ENCODE measurements around the gene COL27A1. TPM values are rescaled to one million over a fixed set of nuclear protein-coding genes. Genes with fewer than 3 reads are reported as not detected.

Gene COL27A1
- total and polyA plus RNA-seq, 2 donors (not counting 1 experiment from before 2014, with no cell fraction given) = 0.16 to 0.27 TPM

DNA sequence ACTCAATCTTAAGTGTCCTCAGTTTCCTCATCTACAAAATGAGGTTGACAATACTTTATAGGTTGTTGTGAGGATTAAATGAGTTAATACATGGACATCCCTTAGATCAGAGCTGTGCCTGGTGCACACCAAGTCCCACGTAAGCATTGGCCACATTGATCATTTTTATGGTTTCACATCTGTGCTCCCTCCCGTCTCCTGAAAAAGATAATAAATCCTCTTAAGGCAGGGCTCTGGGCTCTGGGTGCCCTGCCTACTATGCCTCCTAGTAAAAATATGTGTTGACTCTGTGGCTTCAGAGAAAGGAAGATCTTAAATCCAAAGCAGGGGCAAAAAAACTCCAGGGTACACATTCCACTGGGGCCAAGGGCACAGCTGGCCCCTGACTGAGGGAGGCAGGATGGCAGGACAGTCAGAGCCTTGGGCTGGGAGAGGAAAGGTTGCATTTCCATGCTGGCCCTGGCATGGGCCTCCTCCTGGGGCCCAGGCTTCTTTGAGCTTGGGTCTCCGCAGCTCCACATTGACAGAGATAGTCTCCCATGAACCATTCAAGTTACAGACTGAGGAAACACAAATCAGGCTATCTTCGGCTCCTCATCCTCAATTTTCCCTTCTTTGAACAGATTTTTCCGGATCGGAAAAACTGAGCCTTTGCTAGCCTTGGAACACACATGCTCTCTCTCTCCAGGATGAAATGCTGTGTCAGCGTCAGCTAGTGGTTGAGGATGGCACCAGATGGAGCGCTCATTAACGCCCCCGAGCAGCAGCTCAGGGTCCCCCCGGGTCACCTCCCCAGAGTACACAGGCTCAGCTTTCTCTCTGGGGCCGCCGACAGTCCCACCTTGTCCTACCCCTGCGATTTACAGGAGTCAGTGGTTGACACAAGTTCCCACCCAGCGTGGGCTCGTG is 33.9 kb upstream of the COL27A1 start:
- 87% methylated on average over 13 of the region's 16 CpGs for WGBS (ENCODE audit: insufficient coverage)
- Histone ChIP-seq H2AFZ (ENCODE audit: insufficient read depth, low read depth, low read length, poor library complexity, severe bottlenecking) (no peak overlapping the region), H3K4me1 (ENCODE audit: control insufficient read depth in 2 of 2, insufficient read depth in 2 of 2, low read length in 2 of 2) (no peaks in the 10 kb centered on the region), H3K27me3 (replicated peaks in 1 of 4; ENCODE audit: control extremely low read depth in 1 of 4, control insufficient read depth in 3 of 4, insufficient read depth in 4 of 4, low read length in 3 of 4) (peaks cover 0 to 4% (median 0%) of the 10 kb centered on the region in 4 experiments), H3K36me3 (replicated peaks in 1 of 2; ENCODE audit: control extremely low read depth in 1 of 2, control insufficient read depth in 1 of 2, extremely low read depth in 1 of 2, insufficient read depth in 2 of 2, low read length in 1 of 2) (no peaks in the 10 kb centered on the region), H3K4me2 (replicated peaks; ENCODE audit: low read depth, low read length, poor library complexity, severe bottlenecking) (no peak overlapping the region), H3K9me3 (ENCODE audit: control extremely low read depth in 1 of 3, control insufficient read depth in 2 of 3, insufficient read depth in 1 of 3, low read length in 2 of 3) (peaks cover 0 to 1% (median 0%) of the 10 kb centered on the region in 3 donors), H3K4me3 (ENCODE audit: control extremely low read depth in 1 of 5, extremely low read depth in 1 of 5, insufficient read depth in 1 of 5, low read depth in 2 of 5, low read length in 4 of 5) (no peak overlapping the region), H3K27ac (ENCODE audit: low read length in 2 of 2) (no peak overlapping the region), H4K20me1 (ENCODE audit: control insufficient read depth, insufficient read depth, low read length, poor library complexity, severe bottlenecking) (no peaks in the 10 kb centered on the region), H3K9ac (ENCODE audit: low read length) (no peak overlapping the region), H3K79me2 (ENCODE audit: control insufficient read depth, insufficient read depth, low read length) (no peaks in the 10 kb centered on the region)
- ChIA-PET POLR2A (no interaction called here), CTCF (no interaction called here)
- no peaks in the 10 kb centered on the region for H3K9me3 Mint-ChIP-seq (ENCODE audit: insufficient read depth)
- DNase-seq (no peak), ATAC-seq (ENCODE audit: low read depth) (no peak)
- TF ChIP-seq EZH2 (IDR thresholded peaks at IDR 0.05; ENCODE audit: borderline replicate concordance, insufficient read depth, low read depth, low read length, poor library complexity, severe bottlenecking) = no peak
- TF ChIP-seq, protein P1, sequence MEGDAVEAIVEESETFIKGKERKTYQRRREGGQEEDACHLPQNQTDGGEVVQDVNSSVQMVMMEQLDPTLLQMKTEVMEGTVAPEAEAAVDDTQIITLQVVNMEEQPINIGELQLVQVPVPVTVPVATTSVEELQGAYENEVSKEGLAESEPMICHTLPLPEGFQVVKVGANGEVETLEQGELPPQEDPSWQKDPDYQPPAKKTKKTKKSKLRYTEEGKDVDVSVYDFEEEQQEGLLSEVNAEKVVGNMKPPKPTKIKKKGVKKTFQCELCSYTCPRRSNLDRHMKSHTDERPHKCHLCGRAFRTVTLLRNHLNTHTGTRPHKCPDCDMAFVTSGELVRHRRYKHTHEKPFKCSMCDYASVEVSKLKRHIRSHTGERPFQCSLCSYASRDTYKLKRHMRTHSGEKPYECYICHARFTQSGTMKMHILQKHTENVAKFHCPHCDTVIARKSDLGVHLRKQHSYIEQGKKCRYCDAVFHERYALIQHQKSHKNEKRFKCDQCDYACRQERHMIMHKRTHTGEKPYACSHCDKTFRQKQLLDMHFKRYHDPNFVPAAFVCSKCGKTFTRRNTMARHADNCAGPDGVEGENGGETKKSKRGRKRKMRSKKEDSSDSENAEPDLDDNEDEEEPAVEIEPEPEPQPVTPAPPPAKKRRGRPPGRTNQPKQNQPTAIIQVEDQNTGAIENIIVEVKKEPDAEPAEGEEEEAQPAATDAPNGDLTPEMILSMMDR (IDR thresholded peaks at IDR 0.05) = no peak
- peaks cover 26% of the 10 kb centered on the region for H3K27me3 Mint-ChIP-seq
- H3K4me1 Mint-ChIP-seq = no peaks in the 10 kb centered on the region
- intact Hi-C loops (cut with micrococcal nuclease) = no loop called here
- H3K27ac Mint-ChIP-seq = no peak overlapping the region
- no peak overlapping the region for H3K4me3 Mint-ChIP-seq
